GM12874 (cell line): Measurements from ENCODE around the gene OTP.

ENCODE experiments used
- TF ChIP-seq, protein P1 (sequence below): IDR thresholded peaks from 2 replicates; pipeline ENCODE4 v1.5.1; 2011; ENCODE audit warnings: low read depth, mild to moderate bottlenecking, control low read depth, low read length, moderate library complexity; ENCODE audit not compliant: insufficient read depth

OTP gene

DNA sequence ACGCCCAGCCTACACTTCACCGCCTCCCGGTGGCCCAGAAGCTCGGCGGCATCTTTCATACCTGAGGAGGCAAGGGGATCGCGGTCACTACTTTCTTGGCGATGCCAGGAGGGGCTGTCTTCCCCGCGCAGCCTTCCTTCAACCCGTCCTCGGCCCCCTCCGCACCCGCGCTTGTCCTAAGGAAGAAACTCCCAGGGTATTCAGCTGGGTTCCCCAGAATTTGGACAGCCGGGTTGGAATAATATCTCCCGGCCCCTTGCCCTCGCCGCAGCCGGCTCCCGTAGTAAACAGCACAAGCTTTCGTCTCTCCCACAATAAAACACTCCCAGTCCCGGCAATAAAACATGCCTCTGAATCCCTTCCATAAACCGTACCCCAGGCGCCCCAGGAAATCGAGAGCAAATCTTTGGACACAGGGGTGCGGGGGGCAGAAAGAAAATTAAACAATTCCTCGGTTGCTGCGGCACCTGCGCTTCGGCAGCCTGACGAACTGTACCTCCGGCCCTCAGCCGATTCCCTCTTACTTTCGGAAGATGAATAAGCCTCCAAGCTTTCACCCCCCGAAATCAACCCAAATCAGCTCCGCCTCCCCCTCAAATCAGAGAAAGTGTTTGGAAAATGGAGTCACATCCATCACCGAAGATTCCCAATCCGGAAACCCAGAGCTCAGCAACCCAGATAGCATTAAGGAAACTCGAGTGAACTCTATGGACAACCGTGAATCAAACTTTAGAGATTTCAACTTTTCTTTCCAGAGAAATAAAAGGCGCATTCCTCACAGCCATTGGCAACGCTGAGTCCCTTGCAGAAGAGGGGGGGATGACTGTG is 1.1 kb downstream of the OTP start:
- TF ChIP-seq, protein P1, sequence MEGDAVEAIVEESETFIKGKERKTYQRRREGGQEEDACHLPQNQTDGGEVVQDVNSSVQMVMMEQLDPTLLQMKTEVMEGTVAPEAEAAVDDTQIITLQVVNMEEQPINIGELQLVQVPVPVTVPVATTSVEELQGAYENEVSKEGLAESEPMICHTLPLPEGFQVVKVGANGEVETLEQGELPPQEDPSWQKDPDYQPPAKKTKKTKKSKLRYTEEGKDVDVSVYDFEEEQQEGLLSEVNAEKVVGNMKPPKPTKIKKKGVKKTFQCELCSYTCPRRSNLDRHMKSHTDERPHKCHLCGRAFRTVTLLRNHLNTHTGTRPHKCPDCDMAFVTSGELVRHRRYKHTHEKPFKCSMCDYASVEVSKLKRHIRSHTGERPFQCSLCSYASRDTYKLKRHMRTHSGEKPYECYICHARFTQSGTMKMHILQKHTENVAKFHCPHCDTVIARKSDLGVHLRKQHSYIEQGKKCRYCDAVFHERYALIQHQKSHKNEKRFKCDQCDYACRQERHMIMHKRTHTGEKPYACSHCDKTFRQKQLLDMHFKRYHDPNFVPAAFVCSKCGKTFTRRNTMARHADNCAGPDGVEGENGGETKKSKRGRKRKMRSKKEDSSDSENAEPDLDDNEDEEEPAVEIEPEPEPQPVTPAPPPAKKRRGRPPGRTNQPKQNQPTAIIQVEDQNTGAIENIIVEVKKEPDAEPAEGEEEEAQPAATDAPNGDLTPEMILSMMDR, result no peak

DNA sequence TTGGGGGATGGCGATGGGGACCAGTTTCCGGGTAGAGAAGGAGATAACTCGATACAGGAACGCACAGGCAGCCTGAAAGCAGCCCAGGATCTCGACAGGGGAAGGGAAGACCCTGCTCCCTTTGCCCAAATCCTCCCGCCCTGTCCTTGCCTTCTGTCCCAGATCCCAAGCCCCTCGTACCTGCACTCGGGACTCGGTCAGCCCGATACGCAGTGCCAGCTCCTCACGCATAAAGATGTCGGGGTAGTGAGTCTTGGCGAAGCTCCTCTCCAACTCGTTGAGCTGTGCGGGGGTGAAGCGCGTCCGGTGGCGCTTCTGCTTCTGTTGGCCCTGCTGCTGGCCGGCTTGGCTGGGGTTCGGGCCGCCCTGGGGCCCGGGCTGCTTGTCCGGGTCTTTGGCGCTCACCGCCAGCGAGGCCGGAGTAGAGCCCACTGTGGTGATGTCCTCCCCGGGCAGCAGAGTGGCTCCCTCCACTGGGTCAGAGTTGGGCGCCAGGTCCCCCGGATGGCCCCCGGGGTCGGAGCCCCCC is 1.8 kb downstream of the OTP start:
- TF ChIP-seq, protein P1, result no peak

DNA sequence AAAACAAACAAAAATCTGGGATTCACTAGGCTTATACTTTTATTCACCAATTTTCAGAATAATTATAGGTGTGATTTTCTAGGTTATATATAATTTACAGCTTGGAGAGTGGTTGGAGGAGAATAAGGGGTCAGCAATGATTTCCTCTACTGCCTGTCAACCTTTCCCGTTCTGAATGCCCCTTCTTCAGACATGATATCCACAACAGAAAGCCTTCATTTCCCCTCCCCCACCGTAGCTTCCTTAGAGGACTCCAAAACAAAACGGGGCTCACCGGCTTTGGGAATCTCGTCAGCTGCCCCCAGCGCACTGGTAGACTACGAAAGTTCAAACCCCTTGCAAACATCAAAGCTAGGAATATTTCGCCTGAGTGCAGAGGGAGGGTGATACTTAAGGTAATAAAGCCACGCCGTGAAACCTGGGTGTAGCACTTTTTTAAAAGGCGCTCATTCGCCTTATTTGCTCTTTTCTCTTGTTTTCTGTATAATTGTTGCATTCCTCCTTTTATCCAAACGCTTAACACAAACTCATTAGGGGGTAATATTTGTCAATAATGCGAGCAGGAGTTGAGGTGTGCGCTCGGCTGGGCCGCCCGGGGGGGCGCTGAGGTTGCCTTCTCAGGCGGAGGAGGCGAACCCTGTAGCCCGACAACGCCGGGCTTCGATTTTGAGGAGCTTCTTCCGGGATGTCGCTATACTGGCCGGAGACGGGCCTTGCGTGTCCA is 2.4 kb downstream of the OTP start:
- TF ChIP-seq, protein P1, result no peak

DNA sequence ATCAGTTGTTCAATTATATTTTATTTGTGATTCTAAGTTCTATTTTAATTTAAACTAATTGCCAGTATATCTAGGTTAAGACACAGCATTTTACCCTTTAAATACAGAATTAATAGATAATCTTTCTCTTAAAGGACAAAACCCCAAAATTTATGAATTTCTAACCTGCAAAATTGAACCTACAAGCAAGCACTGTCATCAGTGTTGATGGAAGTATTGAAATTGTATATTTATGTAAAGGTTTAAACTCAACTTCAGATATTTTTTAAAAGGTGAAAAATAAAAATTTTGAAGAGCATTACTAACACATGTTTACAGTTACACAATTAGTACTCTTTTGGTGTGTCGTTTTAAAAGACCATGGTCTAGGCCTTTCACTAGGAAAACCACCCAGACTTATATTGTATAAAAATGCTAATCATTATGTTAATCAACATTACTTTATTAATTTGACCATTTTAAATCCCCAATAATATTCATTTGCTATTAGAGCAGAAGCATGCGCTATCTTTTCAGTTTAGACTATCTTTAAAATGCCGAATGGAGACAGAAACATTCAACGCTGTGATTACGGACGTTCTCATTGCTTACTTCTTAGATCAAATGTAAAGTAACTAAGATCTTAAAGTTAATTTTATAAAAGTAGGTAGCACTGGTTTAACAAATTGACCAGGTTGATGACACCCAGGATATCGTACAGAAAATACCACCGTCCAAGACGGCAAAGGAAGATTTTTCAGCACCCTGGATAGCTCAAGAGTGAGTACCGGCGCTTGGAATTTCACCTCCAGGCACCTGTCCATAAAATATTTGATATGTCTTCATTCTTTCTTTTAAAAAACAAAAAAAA is 3.2 kb downstream of the OTP start:
- TF ChIP-seq, protein P1, result no peak

- TF ChIP-seq, protein P1, result no peak
Observed at GRCh38 chr5:77633709-77634108, 4.8 kb downstream of the OTP start.

DNA sequence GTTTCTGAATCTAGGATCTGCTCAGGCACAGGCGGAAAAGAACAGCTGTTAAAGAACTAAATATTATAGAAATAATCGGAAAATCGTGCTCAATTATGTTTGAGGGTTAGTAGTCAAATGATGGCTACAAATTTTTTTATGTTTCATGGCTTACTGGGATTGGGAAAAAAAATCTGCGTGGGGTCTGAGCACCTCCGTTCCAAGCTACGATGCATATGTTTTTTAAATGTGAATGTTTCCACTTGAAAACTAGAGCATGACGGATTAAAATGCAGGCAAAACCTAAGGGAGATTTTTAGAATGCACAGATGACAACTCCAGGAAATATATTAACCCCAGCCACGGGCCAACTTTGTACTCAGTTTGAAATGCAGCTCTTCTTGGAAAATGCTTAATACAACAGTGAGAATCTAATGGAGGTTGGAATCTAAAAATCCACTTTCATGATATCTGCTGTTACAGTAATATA is 5.3 kb downstream of the OTP start:
- TF ChIP-seq, protein P1, result no peak
